Mucosa of stomach (tissue), 1 donor: ENCODE data around the gene RPS6KA3.
"Not testable (repeated sequence)": the region's sequence is repeated elsewhere in the genome, so short reads cannot be mapped to it uniquely, and the experiment has no call there.

Experiments used
- H3K27me3 ChIP-seq: one replicate; pipeline ENCODE4 v1.7.0; 2013; ENCODE audit warnings: mild to moderate bottlenecking, low read length; ENCODE audit not compliant: control insufficient read depth, insufficient read depth
- H3K36me3 ChIP-seq: one replicate; pipeline ENCODE4 v1.7.0; 2013; ENCODE audit warnings: low read length; ENCODE audit not compliant: control insufficient read depth, insufficient read depth
- H3K4me1 ChIP-seq: one replicate; pipeline ENCODE4 v1.7.0; 2013; ENCODE audit warnings: mild to moderate bottlenecking, low read length; ENCODE audit not compliant: control insufficient read depth, insufficient read depth
- H3K4me3 ChIP-seq: one replicate; pipeline ENCODE4 v1.7.0; 2013; ENCODE audit warnings: low read length
- H3K9ac ChIP-seq: one replicate; pipeline ENCODE4 v1.7.0; 2013; ENCODE audit warnings: mild to moderate bottlenecking, low read length, moderate library complexity
- H3K9me3 ChIP-seq: one replicate; pipeline ENCODE4 v1.7.0; 2013; ENCODE audit warnings: mild to moderate bottlenecking, low read length, moderate library complexity; ENCODE audit not compliant: control insufficient read depth
- donor health status: Pancreatic carcinoma.

Gene RPS6KA3

DNA sequence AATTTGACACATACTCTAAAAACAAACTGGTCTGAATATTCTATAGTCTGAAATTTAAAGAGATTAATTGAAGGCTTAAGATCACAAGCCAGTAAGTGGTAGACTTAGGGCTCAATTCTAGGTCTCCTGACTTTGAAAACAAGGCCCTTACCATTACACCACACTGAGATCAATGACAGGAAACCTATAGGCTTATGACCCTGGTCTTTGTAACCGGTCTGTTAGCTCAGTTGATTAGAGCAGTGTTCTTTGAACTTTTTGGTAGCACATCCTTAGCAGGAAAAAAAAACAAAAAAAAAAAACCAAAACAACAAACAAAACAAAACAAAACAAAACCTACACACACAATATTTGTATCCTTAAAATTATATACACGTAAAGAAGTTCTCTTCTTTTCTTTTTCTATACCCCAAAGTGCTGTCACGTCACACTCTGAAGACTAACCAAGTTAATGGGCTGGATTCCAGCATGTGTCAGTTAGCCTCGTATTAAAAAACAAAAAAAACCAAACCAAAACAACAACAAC, 55.4 kb downstream of the RPS6KA3 start:
- Histone ChIP-seq H3K9me3 (no peaks in the 10 kb centered on the region), H3K4me3 (no peak overlapping the region), H3K9ac (no peak overlapping the region), H3K4me1 (peaks cover 2% of the 10 kb centered on the region), H3K27me3 (no peaks in the 10 kb centered on the region), H3K36me3 (no peaks in the 10 kb centered on the region)

DNA sequence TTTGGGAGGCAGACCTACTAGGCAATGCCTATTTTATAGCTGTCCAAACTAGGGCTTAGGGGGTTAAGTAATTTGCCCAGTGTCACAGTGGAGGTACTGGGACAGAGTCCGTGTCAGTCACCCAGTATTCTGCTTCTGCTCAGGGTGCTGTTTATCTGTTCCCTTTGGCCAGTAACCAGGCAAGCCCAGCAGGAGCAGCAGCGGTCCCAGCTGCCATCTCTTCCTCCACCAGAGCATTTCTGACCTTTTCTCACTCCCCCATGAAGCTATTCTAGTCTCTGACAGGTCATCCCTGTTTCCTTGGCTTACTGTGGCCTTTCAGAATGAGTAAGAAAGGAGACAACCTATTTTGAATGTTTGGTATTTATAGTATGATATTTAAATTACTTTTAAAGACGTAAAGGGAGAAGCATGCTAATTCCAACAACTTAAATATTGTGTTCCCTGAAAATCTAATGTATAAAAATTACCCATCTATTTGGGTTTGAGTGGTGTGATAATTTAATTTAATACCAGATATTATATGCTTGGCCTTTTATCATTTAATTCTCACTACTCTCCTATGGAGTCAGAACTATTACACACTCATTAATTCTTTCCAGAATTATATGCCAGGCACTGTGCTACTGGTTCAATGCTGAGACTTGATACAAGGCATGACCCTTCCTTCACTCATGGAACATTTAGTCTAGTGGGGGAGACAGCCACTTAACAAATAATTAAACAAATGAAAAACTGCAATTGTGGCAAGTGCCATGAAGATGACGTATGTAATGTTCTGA, 60.6 kb downstream of the RPS6KA3 start:
- H3K27me3 ChIP-seq = no peaks in the 10 kb centered on the region
- no peak overlapping the region for H3K4me3 ChIP-seq
- H3K4me1 ChIP-seq = no peaks in the 10 kb centered on the region
- H3K9ac ChIP-seq = no peak overlapping the region
- H3K36me3 ChIP-seq = no peaks in the 10 kb centered on the region
- H3K9me3 ChIP-seq = no peaks in the 10 kb centered on the region

DNA sequence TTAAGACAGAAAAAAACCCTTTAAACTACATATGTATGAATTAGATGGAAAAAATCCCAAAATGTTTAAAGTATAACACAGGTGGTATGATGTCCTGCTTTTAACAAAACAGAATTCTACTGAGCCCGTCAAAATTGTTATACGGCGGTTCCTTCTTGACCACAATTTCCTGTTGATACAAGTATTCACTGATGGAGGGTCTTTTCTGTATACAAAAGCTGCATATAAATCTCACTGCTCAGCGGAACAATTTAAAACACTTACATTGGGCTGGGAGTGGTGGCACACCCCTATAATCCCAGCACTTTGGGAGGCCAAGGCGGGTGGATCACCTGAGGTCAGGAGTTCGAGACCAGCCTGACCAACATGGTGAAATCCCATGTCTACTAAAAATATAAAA, 62.4 kb downstream of the RPS6KA3 start:
- no peaks in the 10 kb centered on the region for H3K27me3 ChIP-seq
- no peak overlapping the region for H3K4me3 ChIP-seq
- no peaks in the 10 kb centered on the region for H3K36me3 ChIP-seq
- H3K4me1 ChIP-seq = no peaks in the 10 kb centered on the region
- no peaks in the 10 kb centered on the region for H3K9me3 ChIP-seq
- H3K9ac ChIP-seq = no peak overlapping the region

DNA sequence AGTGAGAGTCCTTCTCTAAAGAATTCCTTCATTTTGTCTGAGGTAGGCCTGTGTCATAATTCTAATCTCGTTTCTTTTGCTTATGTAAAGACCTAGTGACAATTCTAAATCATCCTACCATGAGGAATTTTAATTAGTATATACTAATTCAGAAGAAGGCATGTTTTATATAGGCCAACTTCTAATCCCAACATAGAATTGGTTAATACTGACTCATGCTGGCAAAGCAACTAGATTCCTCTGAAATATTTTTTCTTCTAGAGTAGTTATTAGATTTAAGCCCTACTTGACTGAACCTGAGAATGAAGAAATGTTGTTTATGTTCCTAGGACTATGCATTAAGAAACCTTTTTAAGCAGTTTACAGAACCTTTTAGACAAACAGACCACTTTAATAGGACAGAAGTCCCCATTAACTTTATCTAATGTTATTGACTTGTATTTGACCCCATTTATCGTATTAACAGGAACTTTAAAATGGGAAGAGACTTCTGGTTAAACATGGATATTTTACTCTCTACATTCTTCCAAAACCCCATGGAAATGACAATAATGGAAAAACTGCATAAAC, 69.0 kb downstream of the RPS6KA3 start:
- H3K9me3 ChIP-seq = no peaks in the 10 kb centered on the region
- no peak overlapping the region for H3K9ac ChIP-seq
- H3K27me3 ChIP-seq = no peaks in the 10 kb centered on the region
- no peaks in the 10 kb centered on the region for H3K4me1 ChIP-seq
- no peaks in the 10 kb centered on the region for H3K36me3 ChIP-seq
- H3K4me3 ChIP-seq = no peak overlapping the region

DNA sequence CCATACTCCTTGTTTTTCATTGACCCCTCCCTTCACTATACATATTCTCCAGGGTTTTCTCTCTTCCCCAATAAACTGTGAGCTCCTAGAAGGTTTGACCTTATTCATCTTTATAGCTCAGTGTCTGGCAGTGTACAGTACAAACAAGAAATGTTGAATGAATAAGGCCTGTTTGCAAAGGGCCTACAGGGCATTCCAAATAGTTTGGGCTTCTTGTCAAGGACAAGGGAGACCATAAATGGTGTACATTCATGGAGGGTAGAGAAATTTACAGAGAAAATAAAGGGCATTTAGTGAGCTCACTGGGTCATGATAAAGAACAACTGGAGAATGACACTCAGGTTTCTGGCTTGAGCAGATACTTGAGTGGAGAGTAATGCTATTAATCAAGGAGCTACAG, 77.5 kb downstream of the RPS6KA3 start:
- Histone ChIP-seq H3K36me3 (no peaks in the 10 kb centered on the region), H3K4me3 (no peak overlapping the region), H3K4me1 (no peaks in the 10 kb centered on the region), H3K9ac (no peak overlapping the region), H3K9me3 (no peaks in the 10 kb centered on the region), H3K27me3 (no peaks in the 10 kb centered on the region)

DNA sequence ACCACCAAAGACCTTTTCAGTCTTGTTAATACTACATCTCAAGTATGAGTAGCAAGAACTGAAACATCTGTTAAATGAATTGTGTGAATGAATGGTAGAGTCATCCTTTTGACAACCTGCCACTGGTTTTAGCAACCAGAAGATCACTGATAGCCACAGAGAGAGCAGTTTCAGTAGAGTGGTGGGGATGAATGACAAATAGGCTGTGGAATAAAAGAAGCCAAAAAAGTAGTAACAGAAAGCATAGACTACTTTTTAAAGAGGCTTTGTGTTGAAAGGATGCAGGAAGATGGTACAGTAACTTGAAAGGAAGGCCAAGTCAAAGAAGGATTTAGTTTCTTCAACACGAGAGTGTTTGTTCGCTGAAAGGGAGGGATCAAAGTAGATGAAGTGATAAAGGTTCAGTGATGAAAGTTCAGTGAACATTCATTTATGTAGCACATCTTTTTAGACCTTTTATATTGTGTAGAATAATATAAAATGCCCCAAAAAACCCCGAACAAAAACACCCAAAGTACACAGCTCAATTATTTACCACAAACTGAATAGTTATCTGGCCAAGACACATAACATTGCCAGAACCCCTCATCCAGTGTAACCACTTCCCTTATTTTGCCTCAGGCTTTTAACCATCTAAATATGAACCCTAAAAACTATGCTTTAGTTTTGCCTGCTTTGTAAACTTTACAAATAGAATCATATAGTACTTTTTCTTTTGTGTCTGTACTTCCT, 84.9 kb downstream of the RPS6KA3 start:
- H3K9ac ChIP-seq = no peak overlapping the region
- no peak overlapping the region for H3K4me3 ChIP-seq
- no peaks in the 10 kb centered on the region for H3K9me3 ChIP-seq
- no peaks in the 10 kb centered on the region for H3K4me1 ChIP-seq
- H3K27me3 ChIP-seq = no peaks in the 10 kb centered on the region
- H3K36me3 ChIP-seq = no peaks in the 10 kb centered on the region

DNA sequence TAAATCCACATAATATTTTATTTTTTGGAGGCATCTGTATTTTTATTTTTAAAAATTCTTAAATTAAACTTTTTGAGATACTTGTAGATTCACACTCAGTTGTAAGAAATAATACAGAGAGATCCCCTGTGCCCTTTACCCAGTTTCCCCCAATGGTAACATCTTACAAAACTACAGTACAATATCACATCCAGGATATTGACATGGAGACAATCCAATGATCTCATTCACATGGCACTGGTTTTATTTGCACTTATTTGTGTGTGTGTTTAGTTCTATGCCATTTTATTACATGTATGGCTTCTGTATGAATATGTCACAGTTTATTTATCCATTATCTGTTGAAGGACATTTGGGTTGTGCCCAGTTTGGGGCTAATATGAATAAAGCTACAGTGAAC, 89.6 kb downstream of the RPS6KA3 start:
- Histone ChIP-seq H3K9ac (no peak overlapping the region), H3K4me3 (no peak overlapping the region), H3K9me3 (no peaks in the 10 kb centered on the region), H3K4me1 (no peaks in the 10 kb centered on the region), H3K27me3 (no peaks in the 10 kb centered on the region), H3K36me3 (no peaks in the 10 kb centered on the region)

DNA sequence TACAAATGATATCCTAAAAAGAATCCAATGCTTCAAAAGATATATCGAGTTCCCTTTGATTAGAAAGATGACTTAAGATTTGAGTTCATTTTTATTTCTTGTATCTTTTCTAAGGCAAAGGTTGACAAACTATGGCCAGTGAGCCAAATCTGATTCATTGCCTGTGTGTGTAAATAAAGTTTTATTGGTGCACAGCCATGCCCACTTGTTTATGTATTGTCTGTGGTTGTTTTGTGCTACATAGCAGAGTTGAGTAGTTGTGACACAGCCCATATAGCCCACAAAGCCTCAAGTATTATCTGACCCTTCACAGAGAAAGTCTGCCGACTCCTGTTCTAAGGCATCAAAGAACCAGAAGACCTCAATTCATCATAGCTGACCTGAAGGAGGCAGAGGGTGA, 92.9 kb downstream of the RPS6KA3 start:
- Histone ChIP-seq H3K4me3 (no peak overlapping the region), H3K27me3 (no peaks in the 10 kb centered on the region)

DNA sequence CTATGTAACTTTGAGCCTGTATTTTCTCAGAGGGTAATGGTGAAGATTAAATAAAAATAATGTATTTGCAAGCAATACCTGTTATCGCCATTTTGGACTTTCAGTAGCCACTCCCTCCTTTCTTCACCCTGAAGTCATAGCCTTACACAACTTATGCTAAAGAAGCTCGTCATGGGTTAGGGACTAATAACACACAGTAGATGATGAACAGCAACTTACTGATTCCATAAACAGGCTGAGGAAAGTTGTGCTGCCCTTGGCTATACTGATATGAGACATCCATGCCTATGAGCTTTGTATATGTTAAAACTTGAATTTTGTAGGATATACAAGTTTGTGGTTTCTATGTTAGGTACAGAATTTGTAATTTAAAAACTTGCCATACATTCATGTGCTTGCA, 93.4 kb downstream of the RPS6KA3 start:
- no peak overlapping the region for H3K9ac ChIP-seq
- no peaks in the 10 kb centered on the region for H3K36me3 ChIP-seq
- H3K27me3 ChIP-seq = no peaks in the 10 kb centered on the region
- H3K9me3 ChIP-seq = no peaks in the 10 kb centered on the region
- H3K4me1 ChIP-seq = no peaks in the 10 kb centered on the region
- no peak overlapping the region for H3K4me3 ChIP-seq

More for the DNA sequence above, 92.9 kb downstream of the RPS6KA3 start:
- no peaks in the 10 kb centered on the region for H3K36me3 ChIP-seq
- no peaks in the 10 kb centered on the region for H3K9me3 ChIP-seq
- H3K9ac ChIP-seq = no peak overlapping the region
- no peaks in the 10 kb centered on the region for H3K4me1 ChIP-seq

DNA sequence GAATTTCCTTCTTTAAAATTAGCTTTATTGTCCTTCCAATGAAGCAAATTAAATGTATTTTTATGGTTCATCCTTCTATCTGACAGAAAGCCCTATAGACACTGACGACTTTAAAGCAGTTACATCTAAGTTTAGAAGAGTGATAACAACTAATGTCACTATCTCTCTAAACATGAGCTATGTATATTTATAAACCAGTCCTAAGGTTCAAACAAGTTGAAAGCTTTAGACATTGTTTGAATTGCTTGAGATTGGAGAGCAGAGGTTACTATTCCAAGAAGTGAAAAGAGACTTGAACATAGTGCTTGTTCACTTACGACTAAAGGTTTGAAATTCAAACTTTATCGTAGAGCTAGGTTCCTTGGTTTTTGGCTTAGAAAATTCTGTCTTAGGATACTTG, 94.8 kb downstream of the RPS6KA3 start:
- Histone ChIP-seq H3K36me3 (no peaks in the 10 kb centered on the region), H3K9ac (no peak overlapping the region), H3K4me1 (no peaks in the 10 kb centered on the region), H3K9me3 (no peaks in the 10 kb centered on the region), H3K27me3 (no peaks in the 10 kb centered on the region), H3K4me3 (no peak overlapping the region)

DNA sequence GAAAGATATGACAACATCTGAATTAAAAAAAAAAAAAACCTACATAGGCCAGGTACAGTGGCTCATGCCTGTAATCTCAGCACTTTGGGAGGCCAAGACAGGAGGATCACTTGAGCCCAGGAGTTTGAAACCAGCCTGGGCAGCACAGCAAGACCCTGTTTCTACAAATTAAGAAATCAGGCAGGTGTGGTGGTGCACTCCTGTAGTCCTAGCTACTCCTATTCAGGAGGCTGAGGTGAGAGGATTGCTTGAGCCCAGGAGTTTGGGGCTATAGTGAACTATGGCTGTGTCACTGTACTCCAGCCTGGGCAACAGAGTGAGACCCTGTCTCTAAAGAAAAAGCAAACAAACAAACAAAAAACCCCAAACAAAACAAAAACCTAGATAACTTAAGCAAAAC, 104.2 kb downstream of the RPS6KA3 start:
- H3K4me3 ChIP-seq, H3K27me3 ChIP-seq, H3K9me3 ChIP-seq, H3K36me3 ChIP-seq, H3K4me1 ChIP-seq, H3K9ac ChIP-seq: not testable (repeated sequence)

DNA sequence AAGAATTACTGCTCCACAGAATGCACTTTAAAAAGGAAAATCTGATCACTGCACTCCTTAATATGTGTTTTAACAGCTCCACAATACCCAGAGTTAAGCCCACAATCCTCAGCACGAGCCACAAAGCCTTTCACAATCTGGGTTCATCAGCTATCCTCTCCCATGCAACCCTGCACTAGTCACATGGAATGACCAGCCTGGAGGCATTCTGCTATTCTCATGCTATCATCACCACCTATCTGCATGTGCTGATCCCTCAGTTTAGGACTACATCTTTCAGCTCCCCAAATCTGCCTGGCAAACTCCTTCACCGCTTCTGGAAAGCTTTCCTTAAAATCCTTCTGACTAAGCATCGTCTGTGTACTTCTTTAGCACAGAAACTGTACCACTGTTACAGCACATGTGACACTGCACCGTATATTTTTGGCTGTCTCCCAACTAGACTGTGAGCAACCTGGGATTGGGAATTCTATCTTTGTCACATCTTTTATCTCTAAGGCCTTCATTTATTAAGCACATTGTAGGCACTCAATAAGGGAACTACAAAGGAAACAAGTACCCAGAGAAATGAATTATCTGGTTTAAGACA, 106.8 kb downstream of the RPS6KA3 start:
- Histone ChIP-seq H3K9me3 (no peaks in the 10 kb centered on the region), H3K4me1 (no peaks in the 10 kb centered on the region), H3K27me3 (no peaks in the 10 kb centered on the region), H3K36me3 (no peaks in the 10 kb centered on the region), H3K9ac (no peak overlapping the region), H3K4me3 (no peak overlapping the region)
